Neural progenitor cell (in vitro differentiated cells): ENCODE results near the gene KIAA0753.

Experiments used
- EZH2 ChIP-seq: fragments of 200-600 bp; sonication (generic); IDR thresholded peaks from 2 replicates; pipeline ENCODE4 v1.6.1; 2017; ENCODE audit warnings: antibody characterized with exemption, mild to moderate bottlenecking, moderate library complexity
- TF ChIP-seq, protein P1 (sequence below): fragments of 200-600 bp; sonication (generic); IDR thresholded peaks from 2 replicates; pipeline ENCODE4 v1.5.1; 2017; ENCODE audit warnings: antibody characterized with exemption, mild to moderate bottlenecking

GRCh38 chr17:6536566-6537065 is 103.9 kb downstream of the KIAA0753 start:
- TF ChIP-seq, protein P1, sequence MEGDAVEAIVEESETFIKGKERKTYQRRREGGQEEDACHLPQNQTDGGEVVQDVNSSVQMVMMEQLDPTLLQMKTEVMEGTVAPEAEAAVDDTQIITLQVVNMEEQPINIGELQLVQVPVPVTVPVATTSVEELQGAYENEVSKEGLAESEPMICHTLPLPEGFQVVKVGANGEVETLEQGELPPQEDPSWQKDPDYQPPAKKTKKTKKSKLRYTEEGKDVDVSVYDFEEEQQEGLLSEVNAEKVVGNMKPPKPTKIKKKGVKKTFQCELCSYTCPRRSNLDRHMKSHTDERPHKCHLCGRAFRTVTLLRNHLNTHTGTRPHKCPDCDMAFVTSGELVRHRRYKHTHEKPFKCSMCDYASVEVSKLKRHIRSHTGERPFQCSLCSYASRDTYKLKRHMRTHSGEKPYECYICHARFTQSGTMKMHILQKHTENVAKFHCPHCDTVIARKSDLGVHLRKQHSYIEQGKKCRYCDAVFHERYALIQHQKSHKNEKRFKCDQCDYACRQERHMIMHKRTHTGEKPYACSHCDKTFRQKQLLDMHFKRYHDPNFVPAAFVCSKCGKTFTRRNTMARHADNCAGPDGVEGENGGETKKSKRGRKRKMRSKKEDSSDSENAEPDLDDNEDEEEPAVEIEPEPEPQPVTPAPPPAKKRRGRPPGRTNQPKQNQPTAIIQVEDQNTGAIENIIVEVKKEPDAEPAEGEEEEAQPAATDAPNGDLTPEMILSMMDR, result no peak
- no peak for TF ChIP-seq EZH2
